ENCODE results near the gene ANP32D.
A peak's percentile ranks its signal among the peaks of the same experiment; 100 is the strongest.
"Not testable (repeated sequence)": the region's sequence is repeated elsewhere in the genome, so short reads cannot be mapped to it uniquely, and the experiment has no call there.

ANP32D gene

DNA sequence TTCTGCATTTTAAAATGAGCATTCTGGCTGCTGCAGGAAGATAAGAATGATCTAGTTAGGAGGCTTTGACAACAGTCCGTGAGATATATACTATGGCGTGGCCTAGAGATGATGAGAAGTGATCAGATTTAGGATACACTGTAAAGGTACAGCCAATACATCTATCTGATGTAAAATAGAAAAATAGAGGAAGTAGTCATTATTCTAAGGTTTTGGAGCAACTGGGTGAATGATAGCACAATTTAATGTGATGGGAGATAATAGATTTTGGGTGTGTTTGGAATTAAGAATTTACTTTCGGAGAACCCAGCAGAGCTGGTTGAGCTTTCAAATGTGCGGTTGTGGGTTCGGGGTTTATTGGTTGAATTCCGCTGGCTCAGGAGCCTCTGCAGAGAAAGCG, at the start of gene ANP32D:
Gene ANP32D, plus strand, starts transcription at position 301 of the 400 bp plus-strand sequence. CDS start 106 bp downstream, outside the sequence.
- no peak for DNase-seq

DNA sequence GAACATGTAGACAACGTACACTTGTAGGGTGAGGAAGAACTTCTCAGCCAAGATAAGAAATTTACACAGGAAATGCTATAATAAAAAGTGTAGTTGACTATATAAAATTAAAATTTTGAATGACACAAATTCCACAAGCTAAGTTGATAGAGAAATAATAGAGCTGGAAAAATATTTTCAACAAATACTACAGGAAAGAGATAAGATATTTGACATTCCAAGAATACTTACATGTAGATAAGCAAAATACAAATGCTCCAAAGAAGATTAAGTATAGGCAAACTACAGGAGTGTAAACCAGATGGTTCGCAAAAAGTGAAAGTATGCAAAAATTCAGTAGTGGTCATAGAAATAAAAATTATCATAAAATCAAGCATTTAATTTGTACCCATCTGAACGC, 49.2 kb upstream of the ANP32D start:
- DNase-seq = no peak

DNA sequence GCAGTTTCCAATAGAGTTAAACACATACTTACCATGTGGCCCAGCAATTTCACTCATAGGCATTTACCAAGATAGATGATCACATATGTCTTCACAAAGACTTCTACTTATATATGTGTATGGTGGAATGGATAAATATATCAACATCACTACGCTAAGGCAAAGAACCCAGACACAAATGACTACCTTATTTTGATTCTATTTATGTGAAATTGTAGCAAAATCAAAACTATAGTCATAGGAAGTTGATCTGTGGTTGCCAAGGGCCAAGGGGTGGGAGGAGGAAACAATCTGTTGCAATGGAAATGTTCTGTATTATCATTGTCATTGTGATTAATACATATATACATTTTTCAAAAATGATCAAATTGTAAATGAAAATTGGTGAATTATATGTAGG, 47.7 kb upstream of the ANP32D start:
- no peak for DNase-seq

DNA sequence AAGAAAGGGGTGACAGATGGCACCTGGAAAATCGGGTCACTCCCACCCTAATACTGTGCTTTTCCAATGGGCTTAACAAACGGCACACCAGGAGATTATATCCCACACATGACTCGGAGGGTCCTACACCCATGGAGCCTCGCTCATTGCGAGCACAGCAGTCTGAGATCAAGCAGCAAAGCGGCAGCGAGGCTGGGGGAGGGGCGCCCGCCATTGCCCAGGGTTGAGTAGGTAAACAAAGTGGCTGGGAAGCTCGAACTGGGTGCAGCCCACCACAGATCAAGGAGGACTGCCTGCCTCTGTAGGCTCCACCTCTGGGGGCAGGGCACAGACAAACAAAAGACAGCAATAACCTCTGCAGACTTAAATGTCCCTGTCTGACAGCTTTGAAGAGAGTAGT, 38.3 kb upstream of the ANP32D start:
- not testable (repeated sequence) for DNase-seq

DNA sequence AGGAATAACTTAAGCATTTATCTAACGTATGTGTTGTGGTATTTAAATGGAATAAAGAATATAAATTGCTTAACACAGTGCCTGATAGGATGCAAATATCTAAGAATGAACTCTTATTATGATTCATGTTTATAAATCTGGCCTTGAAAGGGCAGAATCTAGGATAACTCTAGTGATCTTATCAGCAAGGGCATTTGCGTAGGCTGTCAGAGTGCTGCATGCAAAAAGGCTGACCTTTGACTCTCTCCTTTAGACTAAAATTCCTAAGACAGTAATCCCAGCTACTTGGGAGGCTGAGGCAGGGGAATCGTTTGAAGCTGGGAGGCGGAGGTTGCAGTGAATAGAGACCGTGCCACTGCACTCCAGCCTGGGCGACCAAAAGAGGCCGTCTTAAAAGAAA, 31.3 kb upstream of the ANP32D start:
- no peak for DNase-seq

DNA sequence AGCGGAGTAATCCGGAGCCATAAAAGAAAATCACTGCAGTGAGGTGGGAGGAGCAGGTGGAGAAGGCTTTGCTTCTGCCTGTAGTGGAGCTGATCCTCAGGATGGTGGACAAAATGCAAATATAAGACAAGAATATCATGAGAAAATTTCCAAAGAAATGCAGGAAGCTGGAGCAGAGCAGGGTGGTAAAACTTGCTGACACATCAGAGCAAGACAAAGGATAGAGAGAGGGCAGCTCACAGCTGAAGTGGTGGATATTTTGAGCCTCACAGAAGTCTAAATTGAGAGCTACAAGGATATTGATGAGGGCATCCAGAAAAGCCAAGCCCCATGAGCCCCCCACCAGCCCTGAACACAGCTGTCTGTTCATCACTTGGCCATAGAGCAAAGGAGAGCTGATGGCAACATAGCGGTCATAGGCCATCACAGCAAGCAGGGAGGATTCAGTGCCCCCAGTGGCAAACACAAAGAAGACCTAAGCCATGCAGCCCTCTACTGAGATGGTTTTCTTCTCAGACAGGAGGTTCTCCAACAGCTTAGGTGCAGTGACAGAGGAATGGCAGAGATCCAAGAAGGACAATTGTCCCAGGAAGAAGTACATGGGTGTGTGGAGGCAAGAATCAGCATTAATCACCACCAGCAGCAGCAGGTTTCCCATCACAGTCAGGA, 30.0 kb upstream of the ANP32D start:
- DNase-seq = no peak

DNA sequence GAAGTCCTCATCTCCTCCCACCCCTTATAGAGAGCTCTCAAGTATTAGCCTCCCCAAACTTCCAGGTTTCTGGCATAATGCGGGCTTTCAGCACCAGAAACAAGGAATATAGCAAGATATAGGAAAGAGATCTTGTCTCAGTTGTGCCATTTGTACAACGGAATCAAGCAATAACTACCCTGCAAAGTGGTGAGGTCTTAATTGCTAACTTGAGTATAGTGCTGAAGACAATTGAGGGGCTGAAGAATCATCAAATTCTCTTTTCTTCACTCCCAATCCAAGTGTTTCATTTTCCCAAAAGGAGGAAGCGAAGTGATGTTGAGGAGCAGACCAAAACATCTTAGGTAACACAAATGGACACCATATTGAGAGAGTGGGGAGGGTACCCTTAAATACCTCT, 26.8 kb upstream of the ANP32D start:
- no peak for DNase-seq

DNA sequence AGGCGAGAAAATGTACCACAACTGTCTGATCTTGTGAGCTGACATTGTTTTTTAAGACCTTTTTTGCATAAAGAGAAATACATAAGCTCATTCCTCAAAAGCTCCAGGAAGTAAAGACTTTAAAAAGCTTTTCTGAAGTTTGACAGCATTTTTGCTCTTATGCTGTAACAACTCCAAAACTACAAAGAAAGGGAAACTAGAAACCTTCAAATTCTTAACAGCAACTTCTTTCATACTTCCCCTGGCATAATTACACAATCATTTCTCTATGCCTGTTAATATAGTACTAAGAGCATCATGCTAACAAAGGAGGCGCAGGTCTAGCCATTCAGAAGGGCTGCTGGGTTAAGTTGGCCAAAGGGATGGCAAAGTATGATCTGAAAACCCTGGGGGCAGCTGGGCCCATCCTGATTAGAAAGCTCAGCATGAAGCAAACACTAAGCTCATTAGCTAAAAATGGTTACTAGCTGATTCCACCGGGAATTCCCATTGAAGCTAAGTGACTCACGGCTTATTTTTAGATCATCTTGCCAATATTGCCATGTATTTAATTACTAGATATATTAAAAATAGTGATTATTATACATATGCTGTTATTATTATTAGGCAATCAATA, 26.1 kb upstream of the ANP32D start:
- no peak for DNase-seq

DNA sequence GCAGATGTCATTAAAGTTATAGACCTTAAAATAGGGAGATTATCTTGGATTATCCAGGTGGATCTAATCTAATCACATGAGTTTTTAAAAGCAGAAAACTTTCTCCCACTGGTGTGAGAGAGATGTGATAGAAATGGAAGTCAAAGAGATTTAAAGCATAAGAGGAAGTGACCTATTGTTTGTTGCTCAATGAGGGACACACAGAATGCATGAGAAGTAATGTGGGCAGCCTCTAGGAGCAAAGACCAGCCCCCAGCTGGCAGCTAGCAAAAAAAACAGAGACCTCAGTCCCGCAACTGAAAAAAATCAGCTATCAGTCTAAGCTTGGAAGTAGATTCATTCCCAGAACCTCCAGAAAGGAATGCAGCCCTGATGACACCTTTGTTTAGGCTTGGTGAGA, 24.6 kb upstream of the ANP32D start:
- DNase-seq = no peak

DNA sequence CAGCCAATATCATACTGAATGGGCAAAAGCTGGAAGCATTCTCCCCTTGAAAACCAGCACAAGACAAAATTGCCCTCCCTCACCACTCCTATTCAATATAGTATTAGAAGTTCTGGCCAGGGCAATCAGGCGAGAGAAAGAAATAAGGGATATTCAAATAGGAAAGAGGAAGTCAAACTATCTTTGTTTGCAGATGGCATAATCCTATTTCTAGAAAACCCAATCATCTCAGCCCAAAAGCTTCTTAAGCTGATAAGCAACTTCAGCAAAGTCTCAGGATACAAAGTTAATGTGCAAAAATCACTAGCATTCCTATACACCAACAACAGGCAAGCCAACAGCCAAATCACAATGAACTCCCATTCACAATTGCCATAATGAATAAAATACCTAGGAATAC, 21.0 kb upstream of the ANP32D start:
- no peak for DNase-seq

DNA sequence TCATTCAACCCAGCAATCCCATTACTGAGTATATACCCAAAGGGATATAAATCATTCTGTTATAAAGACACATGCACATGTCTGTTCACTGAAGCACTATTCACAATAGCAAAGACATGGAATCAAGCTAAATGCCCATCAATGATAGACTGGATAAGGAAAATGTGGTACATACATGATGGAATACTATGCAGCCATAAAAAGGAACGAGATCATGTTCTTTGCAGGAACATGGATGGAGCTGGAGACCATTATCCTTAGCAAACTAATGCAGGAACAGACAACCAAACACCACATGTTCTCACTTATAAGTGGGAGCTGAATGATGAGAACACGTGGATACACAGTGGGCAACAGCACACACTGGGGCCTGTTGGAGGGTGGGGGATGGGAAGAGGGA, 19.4 kb upstream of the ANP32D start:
- not testable (repeated sequence) for DNase-seq

DNA sequence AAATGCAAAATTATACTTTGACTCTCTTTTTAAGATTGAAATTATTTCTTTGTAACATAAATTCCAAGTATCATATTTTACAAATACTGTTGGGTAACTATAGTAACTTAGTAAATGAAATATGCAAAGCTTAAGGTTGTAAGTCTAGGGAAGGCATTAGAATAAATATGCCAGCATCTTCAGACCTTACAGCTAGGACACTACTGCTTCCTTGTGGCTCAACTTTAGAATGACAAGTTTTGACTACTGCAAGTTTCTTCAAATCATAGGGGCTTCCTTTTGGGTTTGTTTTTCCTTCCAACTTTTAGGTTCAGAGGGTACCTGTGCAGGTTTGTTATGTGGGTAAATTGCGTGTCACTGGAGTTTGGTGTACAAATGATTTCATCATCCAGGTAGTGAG, 17.7 kb upstream of the ANP32D start:
- DNase-seq = peak; percentile 5

DNA sequence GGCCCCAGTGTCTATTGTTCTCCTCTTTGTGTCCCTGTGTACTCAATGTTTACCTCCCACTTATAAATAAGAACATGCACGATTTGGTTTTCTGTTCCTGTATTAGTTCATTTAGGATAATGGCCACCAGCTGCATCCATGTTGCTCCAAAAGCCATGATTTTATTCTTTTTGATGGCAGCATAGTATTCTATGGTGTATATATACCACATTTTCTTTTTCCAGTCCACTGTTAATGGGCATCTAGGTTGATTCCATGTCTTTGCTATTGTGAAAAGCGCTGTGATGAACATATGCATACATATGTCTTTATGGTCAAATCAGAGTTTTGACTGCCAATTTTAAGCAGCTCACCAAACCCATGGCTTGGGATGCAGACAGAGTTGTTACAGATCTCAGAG, 17.2 kb upstream of the ANP32D start:
- DNase-seq = no peak

DNA sequence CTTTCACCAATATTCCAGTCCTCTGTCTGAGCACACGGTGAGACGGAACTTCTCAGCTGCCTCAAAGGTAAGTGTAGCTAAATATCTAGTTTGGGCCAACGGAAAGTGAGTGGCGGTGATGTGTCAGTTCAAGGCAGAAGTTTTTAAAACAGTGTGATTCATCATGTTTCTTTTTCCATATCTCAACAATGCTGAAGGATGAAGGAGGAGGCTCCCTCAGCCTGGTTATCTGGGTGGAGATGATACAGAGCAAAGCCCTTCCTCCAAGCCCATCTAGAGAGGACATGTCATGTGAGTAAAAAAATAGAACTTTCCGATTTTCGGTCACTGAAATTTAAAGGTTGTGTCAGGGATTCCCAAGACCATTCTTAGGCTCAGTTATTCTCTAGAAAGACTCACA, 13.1 kb upstream of the ANP32D start:
- no peak for DNase-seq

DNA sequence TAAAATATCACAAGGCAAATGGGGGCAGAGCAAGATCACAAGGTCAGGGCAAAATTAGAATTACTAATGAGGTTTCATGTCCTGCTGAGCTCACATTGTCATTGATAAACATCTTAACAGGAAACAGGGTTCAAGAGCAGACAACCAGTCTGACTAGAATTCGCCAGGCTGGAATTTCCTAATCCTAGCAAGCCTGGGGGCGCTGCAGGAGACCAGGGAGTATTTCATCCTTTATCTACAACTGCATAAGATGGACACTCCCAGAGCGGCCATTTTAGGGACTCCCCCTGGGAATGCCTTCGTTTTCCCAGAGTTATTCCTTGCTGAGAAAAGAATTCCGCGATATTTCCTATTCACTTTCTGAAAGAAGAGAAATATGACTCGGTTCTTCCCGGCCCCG, 3.3 kb upstream of the ANP32D start:
- DNase-seq = not testable (repeated sequence)

DNA sequence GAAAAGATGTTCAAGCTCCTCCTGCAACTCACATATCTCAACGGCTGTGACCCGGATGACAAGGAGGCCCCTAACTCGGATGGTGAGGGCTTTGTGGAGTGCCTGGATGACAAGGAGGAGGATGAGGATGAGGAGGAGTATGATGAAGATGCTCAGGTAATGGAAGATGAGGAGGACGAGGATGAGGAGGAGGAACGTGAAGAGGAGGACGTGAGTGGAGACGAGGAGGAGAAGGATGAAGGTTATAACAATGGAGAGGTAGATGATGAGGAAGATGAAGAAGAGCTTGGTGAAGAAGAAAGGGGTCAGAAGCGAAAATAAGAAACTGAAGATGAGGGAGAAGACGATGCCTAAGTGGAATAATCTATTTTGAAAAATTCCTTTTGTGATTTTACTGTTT, 702 bp downstream of the ANP32D start:
- DNase-seq = no peak

DNA sequence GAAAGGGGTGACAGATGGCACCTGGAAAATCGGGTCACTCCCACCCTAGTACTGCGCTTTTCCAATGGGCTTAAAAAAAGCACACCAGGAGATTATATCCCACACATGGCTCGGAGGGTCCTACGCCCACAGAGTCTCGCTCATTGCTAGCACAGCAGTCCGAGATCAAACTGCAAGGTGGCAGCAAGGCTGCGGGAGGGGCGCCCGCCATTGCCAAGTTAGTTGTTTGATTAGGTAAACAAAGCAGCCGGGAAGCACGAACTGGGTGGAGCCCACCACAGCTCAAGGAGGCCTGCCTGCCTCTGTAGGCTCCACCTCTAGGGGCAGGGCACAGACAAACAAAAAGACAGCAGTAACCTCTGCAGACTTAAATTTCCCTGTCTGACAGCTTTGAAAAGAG, 2.1 kb downstream of the ANP32D start:
- DNase-seq = not testable (repeated sequence)

DNA sequence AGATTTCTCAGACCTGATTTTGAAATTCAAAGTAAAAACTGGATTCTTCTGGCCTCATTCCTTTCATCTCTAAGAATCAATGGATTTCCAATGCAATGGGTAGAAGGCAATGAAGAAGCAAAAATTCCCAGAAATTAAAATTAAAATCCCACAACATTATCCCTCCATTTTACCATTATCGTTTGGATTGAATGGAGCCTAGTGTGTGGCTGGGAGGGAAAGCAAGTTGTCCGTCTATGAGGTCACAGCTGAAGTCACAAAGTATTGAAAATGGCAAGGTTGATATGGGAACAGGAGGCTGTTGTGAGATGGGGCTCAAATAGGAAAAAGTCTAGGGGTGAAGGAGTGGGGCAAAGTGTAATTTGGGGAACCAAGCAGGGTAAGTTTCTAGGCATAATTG, 9.8 kb downstream of the ANP32D start, which contains the start of gene C12orf54:
Gene C12orf54, plus strand, starts transcription at position 301 of the 400 bp plus-strand sequence. CDS start 799 bp downstream, outside the sequence.
- no peak for DNase-seq

DNA sequence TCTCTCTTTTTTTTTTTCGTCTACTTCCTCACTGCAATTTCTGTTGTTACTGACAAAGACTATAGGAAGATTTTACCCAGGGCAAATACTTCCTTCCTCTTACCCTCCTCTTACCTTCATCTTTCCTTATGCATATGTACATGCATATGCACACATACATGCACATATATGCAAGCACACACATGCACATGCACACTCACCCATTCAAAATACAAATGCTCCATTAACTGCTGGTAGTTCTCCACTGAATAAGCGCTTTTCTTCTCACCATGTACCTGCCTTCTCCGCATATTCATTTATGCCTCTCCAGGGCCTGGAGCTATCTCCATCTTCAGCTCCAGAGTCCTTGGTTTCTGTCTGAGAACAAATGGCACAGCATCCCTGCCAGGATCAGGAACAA, 10.6 kb downstream of the ANP32D start:
- no peak for DNase-seq

DNA sequence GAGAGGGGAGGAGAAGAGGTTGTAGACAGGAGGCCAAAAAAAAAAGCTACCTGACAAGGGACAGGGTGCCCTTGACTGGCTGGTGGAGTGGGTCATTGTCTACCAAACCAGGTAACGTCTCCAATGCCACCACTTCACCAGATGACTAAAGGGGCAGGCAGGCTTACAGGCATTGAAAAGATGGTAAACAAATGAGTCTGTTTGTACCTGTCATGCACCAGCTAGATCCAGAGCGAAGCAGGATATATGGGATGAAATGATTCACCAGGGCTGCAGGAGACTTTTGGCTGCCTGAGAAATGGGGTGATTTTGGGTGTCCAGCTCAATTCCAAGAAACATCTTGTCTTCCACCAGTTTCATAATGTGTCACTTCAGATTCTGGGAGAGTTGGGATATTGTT, 13.9 kb downstream of the ANP32D start:
- no peak for DNase-seq

DNA sequence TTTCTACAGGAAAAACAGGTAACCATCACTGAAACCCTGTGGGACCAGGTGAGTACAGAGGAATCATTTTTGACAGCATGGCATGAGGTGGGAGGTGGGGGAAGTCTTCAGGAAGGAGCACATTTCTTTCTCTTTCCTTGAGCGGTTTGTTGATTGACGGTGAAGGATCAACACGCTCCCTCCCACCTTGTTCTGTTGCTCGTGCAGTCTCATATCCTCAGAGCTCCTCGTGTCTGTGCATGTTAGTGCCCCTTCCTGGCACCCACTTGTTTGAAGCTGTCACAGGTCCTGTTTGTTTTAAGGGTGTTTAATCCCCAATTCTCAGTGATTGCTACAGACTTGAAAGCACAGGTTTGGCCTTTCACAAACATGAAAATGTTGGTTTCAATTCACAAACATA, 14.3 kb downstream of the ANP32D start:
- no peak for DNase-seq

DNA sequence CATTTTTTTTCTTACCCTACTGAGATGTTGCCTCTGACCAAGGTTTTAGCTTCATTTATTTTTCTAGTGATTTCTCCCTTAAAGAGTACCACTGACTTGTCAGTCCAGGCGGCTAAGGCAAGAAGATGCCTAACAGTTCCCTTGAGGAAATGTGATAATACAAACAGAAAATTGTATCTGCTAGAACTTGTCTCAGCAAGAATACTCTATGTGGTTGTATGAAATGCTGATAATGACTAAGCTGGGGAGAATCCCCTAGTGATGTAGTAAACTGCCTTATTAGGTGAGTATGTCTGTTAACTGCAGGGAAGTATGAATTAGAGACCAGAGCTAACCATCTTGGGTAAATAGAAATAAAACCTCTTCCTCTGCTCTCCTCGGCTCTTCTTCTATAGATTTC, 16.7 kb downstream of the ANP32D start:
- DNase-seq = peak; percentile 13

DNA sequence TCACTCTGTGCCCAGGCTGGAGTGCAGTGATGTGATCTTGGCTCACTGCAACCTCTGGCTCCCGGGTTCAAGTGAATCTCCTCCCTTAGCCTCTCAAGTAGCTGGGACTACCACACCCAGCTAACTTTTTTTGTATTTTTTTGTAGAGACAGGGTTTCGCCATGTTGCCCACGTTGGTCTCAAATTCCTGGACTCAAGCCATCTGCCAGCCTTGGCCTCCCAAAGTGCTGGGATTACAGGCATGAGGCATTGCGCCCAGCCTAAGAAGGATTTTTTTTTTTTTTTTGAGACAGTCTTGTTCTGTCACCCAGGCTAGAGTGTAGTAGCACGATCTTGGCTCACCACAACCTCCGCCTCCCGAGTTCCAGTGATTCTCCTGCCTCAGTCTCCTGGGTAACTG, 17.1 kb downstream of the ANP32D start:
- not testable (repeated sequence) for DNase-seq

DNA sequence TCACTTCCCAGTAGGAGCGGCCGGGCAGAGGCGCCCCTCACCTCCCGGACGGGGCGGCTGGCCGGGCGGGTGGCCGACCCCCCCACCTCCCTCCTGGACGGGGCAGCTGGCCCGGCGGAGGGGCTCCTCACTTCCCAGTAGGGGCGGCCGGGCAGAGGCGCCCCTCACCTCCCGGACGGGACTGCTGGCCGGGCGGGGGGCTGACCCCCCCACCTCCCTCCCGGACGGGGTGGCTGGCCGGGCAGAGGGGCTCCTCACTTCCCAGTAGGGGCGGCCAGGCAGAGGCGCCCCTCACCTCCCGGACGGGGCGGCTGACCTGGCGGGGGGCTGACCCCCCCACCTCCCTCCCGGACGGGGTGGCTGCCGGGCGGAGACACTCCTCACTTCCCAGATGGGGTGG, 27.9 kb downstream of the ANP32D start:
- not testable (repeated sequence) for DNase-seq

DNA sequence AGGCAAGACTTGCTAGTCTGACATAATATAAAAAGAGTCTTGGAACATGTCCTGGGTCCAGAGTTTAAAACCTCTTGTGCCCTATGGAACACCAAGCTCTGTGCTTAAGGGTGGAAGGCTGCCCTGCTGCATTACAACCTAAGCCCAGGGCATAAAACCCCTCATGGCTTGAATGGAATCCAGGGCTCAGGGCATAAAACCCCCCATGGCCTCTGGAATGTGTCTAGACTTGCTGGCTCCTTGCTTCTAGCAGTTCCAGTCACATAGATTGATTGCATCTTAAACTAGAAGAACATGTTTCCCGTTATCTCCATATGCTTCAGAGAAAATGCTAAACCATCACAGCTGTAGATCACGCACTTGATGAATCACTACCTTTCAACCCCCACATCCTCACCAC, 34.5 kb downstream of the ANP32D start:
- DNase-seq = not testable (repeated sequence)
